GM19324 (cell line): Measurements from ENCODE around the gene ABCB1.
A peak's percentile ranks its signal among the peaks of the same experiment; 100 is the strongest.

Experiments used
- ATAC-seq: cut with Tn5 transposase; IDR thresholded peaks from one replicate; pipeline ENCODE4 v1.9.1; 2021; ENCODE audit warnings: mild to moderate bottlenecking, moderate library complexity; ENCODE audit not compliant: unreplicated experiment, low FRiP score

ABCB1 gene

DNA sequence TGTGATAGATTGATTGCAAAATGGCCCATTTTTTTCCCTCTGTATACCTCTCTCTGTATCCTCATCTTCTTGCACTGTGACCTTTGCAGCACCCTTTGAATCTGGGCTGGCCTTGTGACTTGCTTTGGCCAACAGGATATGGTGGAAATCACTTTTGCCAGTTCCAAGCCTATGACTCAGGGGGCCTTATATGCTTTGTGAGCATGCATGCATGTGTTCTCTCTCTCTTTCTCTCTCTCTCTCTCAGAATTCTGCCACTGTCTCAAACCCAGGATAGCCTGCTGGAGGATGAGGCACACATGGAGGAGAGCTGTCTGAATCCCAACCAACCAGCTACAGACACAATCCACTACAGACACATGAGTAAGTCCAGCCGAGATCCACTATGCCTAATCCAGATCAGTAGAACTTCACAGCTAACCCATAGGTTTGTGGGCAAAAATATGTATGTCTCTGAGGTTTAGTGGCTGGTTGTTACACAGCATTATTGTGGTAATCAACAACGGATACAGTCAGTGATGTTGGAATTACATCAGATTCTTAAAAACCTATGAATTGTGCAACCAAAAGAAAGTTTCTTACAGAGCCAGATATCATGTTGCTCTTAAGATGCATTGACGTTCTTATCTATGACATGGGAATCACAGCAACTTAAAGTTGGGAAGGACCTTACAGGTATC is 83.4 kb downstream of the ABCB1 start:
- no peak for ATAC-seq

DNA sequence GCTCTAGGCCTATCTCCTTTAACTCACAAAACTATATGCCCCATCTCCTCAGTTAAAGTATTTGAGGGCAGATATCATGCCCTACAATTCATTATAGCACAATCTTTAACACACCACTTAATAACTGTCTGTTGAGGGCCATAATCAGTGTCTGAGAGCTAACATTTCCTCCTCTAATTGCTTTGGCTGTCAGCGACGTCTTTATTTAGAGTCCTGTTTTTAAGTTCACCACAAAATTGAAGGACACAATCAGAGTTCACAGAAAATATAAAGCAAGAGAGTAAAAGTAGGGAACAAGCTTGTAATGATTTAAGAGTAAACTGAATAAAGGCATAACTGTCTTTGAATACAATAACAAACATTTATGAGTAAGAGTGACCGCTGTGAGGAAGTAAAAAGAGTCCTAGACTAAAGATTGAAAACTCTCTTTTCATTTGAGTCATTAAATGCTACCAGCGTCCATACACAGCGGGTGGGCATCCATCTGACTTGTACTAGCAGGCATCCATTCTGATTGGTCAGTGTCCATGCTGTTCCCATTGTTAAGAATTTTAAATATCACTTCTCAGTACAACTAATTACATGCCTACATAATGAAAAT is 86.8 kb downstream of the ABCB1 start:
- ATAC-seq, result no peak

GRCh38 chr7:87512906-87513305 is 87.8 kb downstream of the ABCB1 start:
- ATAC-seq, result no peak

DNA sequence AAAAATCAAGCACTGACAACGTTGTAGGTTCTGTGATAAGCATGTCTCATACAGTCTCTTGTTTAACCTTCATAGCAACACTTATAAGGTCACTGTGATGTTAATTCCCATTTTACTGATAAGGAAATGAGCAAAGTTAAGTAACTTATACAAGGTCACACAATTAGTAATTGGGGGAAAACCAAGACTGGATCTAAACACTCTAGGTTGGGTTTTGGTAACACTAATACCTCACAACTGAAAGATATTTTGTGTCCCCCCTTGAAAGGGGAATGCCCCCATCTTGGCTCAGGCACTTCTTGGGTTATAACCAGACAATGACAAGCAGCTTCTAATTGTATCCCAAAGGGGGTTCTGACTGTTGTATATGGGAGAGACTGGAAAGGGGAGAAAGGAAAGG is 89.2 kb downstream of the ABCB1 start:
- ATAC-seq, result no peak

GRCh38 chr7:87510411-87510875 is 90.2 kb downstream of the ABCB1 start:
- no peak for ATAC-seq

DNA sequence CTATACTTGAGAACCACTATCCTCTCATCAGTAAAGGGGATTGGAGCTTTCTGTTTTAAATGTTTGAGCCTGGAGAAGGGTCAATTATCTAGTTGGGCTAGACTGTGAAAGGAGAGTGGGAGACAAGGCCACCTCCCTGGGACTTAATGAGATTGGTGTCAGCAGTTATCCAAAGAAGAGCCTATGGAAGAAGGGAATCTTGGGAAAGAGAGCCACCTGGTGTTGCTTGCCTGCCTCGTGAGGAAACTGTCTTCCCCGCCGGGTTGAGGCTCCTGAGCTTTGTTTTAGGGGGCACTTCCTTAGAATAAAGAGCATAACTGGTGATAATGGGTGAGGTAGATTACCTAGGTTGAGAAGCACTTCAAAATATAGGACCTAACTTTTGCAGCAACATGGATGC is 93.2 kb downstream of the ABCB1 start:
- ATAC-seq, result no peak

DNA sequence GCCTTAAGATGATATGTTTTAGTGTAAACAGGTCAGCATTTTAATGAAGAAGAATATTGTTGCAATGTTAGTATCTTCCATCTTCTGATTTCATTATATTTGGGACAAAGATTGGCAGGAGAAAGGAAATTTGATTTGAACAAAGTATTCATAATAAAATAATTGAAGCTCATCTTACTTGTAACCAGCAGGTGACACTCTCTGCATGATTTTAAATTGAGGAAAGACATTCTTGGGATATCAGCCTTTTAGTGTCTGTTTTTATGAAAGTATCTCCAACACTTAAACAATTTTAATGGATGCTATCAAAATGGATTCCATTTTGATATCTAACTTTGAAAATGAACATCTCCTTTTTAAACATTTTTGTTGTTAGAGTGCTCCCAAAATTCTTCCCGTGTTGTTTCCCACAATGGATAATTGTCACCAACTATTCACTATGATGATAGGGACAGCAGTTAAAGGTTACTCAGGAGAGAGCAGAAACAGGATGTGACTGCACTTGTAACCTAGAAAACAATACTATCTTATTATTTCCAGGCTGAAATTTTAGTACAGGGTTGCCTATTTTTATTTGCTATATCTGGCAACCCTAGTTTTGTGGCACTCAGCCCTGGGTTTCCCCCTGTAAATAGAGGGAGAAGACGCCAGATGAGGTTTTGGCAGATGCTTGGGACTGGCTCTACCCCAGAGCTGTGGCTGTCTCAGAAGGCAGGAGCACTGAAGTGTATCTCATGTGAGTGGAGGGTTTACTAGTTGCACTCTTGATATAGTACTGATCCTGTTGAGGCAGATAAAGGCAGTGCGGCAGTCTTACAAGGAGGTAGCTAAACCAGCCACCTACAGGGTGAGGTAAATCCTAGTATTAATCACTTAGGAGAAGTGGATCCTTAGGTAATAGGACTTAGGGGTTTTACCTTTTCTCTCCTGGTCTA is 94.2 kb downstream of the ABCB1 start:
- no peak for ATAC-seq

DNA sequence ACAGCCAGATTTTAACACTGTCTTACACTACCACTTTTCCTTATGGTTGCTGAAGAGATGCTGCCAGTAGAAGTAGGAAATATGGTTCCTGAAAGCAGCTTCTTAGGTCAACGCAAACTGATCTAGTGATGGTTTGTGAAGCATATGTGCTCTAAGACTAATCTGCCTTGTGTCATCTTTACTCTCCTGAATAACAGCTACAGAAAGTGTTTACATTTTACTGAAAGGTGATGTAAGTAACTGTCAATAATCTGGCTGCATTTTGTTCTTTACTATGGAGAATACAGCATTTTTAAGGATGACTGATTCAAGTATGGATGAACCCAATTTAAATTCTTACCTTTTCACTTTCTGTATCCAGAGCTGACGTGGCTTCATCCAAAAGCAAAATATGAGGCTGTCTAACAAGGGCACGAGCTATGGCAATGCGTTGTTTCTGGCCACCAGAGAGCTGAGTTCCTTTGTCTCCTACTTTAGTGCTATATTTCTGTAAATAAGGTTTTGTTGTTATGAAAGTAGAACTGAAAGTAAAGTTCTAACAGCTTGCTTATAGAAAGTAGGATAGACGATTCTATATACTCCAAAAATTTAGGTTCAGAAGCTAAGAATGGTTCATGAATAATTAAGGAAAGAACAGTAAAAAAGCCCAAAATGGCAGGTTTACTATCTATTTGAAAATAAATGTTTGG is 95.0 kb downstream of the ABCB1 start:
- no peak for ATAC-seq

- no peak for ATAC-seq
These were observed 95.6 kb downstream of the ABCB1 start for GRCh38 chr7:87505122-87505521.

DNA sequence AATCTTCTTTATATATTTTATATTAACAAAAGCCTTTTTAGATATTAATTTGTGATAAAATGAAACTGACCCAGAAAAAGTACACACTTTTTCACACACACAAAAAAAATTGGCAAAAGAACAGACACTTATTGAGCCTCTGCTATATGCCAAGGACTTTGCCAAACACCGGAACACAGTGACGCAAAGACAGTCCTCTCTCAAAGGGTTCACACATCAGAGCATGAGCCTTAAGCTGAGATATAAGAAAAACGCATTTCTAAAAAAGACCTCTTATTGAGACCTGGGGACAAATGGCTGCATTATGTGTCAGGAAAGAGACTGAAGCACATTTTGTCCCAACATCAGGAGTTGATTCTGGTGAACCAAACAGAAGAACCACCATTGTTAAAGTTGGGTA is 101.2 kb downstream of the ABCB1 start:
- ATAC-seq, result no peak

DNA sequence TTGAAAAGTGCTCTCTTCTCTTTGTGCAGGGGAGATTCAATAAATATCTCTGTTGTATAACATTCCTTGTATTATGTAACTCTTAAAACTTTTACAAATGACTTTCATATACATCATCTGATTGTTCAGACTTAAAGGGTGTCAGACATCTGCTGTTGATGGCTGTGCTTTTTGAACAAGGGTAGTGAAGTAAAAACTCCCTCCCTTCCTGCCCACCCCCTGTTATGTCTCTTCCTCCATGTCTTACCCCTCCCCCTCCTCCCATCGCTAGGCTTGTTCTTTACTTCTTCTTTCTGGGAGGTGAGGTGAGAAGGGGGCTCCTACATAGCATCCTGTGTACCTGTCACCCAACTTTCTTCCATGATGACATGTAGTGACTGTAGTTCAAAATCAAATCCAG is 101.8 kb downstream of the ABCB1 start:
- no peak for ATAC-seq

DNA sequence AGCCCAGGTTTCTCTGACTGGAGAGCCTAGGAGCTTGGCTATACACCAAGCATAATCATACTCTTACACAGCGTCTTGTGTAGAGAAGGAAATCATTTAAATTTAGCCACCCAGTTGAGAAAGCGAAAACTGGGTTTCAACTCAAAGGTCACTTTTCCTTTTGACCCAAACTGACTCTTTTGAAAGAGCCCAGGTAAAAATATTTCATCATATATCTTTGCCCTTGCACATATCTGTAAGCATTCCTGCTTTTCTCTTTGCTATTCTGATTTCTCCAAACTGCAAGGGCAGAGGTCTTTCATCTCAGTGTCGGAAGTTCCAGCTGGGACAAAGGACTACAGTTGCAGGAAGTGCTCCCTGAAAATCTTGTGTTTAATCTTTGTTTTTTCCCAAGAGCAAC is 103.2 kb downstream of the ABCB1 start:
- no peak for ATAC-seq

DNA sequence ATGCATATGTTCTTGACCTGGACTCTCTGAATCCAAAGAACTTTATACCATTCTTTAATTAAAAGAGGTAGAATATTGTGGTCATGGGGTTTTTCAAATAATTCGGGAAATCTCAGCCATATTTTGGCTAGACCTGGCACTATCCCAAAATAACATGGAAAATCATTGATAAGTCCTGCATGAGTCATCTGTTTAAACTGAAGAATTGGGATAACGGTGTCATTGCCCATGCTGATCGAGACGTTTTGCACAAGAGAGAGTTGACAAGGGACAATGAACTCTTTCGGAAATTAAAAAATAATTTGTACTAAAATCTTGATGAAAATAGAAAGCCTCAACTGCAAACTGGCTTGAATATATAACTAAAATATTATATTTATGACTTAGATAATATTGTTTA is 105.3 kb downstream of the ABCB1 start:
- ATAC-seq, result no peak

GRCh38 chr7:87494454-87494853 is 106.2 kb downstream of the ABCB1 start:
- no peak for ATAC-seq

GRCh38 chr7:87483131-87483530 is 117.6 kb downstream of the ABCB1 start:
- ATAC-seq, result no peak

- ATAC-seq, result no peak
These were observed 118.6 kb downstream of the ABCB1 start for GRCh38 chr7:87482115-87482514.

DNA sequence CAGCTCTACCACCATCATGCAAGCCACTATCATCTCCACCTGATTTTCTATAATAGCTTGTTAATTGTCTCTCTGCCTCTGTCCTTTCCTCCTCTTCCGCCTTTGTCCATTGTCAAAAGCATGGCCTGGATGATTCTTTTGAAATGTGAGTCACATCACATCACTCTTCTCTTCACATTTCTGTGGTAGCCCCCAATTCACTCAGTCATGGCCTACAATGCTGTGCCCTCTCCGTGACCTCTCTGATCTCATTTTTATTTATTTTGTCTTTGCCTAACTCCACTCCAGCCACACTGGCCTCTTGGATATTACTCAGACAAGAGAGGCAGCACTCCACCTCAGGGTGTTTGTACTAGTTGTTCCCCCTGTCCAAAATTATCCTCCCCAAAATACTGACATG is 120.3 kb downstream of the ABCB1 start:
- no peak for ATAC-seq

- ATAC-seq, result no peak
These were observed 120.7 kb downstream of the ABCB1 start for GRCh38 chr7:87479951-87480350.

- no peak for ATAC-seq
These were observed 124.5 kb downstream of the ABCB1 start for GRCh38 chr7:87476179-87476557.

DNA sequence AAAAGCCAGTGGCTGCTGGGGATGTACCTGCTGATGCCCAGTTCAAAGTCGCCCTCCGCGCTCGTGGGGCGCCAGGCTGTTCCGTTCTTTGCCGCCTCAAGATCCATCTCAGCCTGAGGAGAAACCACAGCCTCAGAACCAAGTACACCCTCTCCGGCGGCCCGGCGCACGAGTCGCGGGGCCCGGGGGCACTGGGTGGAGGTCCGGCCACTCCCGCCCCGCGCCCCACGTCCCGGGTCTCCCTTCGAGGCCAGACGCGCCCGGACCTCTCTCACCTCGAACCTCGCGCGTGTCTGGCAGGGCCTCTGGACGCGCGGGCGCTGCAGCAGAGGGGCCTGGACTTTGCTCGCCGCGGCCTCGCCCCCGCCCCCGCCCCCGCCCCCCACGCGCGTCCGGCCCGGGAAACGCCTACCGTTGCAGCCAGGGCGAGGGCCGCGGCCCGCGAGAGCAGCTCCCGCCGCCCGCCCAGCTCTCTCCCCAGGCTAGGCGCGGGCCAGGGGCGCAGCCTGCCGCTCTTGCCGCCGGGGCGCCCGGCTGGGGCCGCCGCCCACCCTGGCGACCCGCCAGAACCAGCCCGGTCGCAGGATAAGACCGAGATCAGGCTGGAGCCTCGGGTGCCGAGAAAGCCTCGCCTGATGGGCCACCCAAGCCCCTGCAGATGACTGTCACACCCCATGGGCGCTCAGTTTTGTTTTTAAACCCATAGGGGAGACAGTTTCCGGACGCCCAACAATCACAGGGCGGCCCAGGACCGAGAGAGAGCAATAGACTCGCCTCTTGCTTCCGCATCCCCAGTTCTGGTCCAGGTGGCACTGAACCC is 125.1 kb downstream of the ABCB1 start, which contains the start of gene ABCB4:
Gene ABCB4 (minus strand): TSS at position 322 of the 820 bp plus-strand sequence. CDS start 215 bp downstream, at position 107.
- peak; percentile 47 for ATAC-seq
